Mesendoderm (in vitro differentiated cells): ENCODE measurements around the gene VSTM2L.

ENCODE experiments used
- DNase-seq: peaks from one replicate; pipeline ENCODE4 v3.0.0; 2013
- H2AK5ac ChIP-seq: 2 replicates; pipeline ENCODE4 v1.6.1; 2013; ENCODE audit warnings: low read length, inconsistent platforms
- H2BK120ac ChIP-seq: 2 replicates; pipeline ENCODE4 v1.6.1; 2013; ENCODE audit warnings: low read depth, mild to moderate bottlenecking, low read length, moderate library complexity, mixed read lengths
- H2BK15ac ChIP-seq: replicated peaks from 2 replicates; pipeline ENCODE4 v1.6.1; 2013; ENCODE audit warnings: low read depth, mild to moderate bottlenecking, moderate library complexity
- H2BK5ac ChIP-seq: 2 replicates; pipeline ENCODE4 v1.6.1; 2013; ENCODE audit warnings: low read length, inconsistent platforms
- H3K18ac ChIP-seq: 2 replicates; pipeline ENCODE4 v1.6.1; 2013; ENCODE audit warnings: mild to moderate bottlenecking, low read length, mixed read lengths
- H3K23ac ChIP-seq: one replicate; pipeline ENCODE4 v1.6.1; 2013; ENCODE audit warnings: low read length
- H3K27ac ChIP-seq: 2 replicates; pipeline ENCODE4 v1.5.1; 2013; ENCODE audit warnings: low read depth, mild to moderate bottlenecking, inconsistent platforms, low read length, moderate library complexity
- H3K27me3 ChIP-seq: 2 replicates; pipeline ENCODE4 v1.6.1; 2013; ENCODE audit warnings: low read length, control low read depth, mild to moderate bottlenecking, inconsistent platforms; ENCODE audit not compliant: insufficient read depth, poor library complexity
- H3K36me3 ChIP-seq: 2 replicates; pipeline ENCODE4 v1.6.1; 2013; ENCODE audit warnings: low read length, inconsistent platforms; ENCODE audit not compliant: control insufficient read depth, insufficient read depth
- H3K4ac ChIP-seq: one replicate; pipeline ENCODE4 v1.6.1; 2013; ENCODE audit warnings: low read depth, mild to moderate bottlenecking, low read length, moderate library complexity
- H3K4me1 ChIP-seq: 2 replicates; pipeline ENCODE4 v1.6.1; 2013; ENCODE audit warnings: low read depth, low read length, inconsistent platforms; ENCODE audit not compliant: control insufficient read depth
- H3K4me2 ChIP-seq: 2 replicates; pipeline ENCODE4 v1.6.1; 2013; ENCODE audit warnings: low read length
- H3K4me3 ChIP-seq: 2 replicates; pipeline ENCODE4 v1.5.1; 2013; ENCODE audit warnings: mild to moderate bottlenecking, low read length
- H3K56ac ChIP-seq: one replicate; pipeline ENCODE4 v1.6.1; 2013; ENCODE audit warnings: low read length
- H3K79me1 ChIP-seq: 2 replicates; pipeline ENCODE4 v1.6.1; 2013; ENCODE audit warnings: low read length, inconsistent platforms
- H3K79me2 ChIP-seq: 2 replicates; pipeline ENCODE4 v1.6.1; 2013; ENCODE audit warnings: mild to moderate bottlenecking, low read length; ENCODE audit not compliant: control insufficient read depth, insufficient read depth
- H3K9ac ChIP-seq: 2 replicates; pipeline ENCODE4 v1.6.1; 2013; ENCODE audit warnings: low read length, inconsistent platforms
- H4K5ac ChIP-seq: one replicate; pipeline ENCODE4 v1.6.1; 2013; ENCODE audit warnings: low read length
- H4K8ac ChIP-seq: one replicate; pipeline ENCODE4 v1.6.1; 2013; ENCODE audit warnings: low read depth, mild to moderate bottlenecking, control low read depth, low read length, moderate library complexity
- WGBS: extraction: QIAGEN DNeasy Blood & Tissue Kit; methylation state at CpG from one replicate; pipeline ENCODE4 v1.1.7; 2013; ENCODE audit warnings: low lambda C conversion rate, missing lambda C conversion rate; ENCODE audit not compliant: insufficient coverage; ENCODE audit errors: extremely low coverage; 5-methylcytosine and 5-hydroxymethylcytosine counted together

VSTM2L gene

GRCh38 chr20:37976887-37977286 is 74.0 kb downstream of the VSTM2L start:
- no peaks in the 10 kb centered on the region for H3K4me1 ChIP-seq
- H3K18ac ChIP-seq = no peak overlapping the region
- no CpG with 5 or more reads among the region's 10 CpGs for WGBS
- no peaks in the 10 kb centered on the region for H3K36me3 ChIP-seq
- peak overlapping the region; percentile 20 for H3K9ac ChIP-seq
- H3K4ac ChIP-seq = no peak overlapping the region
- no peak overlapping the region for H3K4me2 ChIP-seq
- no peak overlapping the region for H2AK5ac ChIP-seq
- H2BK120ac ChIP-seq = no peak overlapping the region
- no peak overlapping the region for H3K27ac ChIP-seq
- no peaks in the 10 kb centered on the region for H3K79me2 ChIP-seq
- H4K8ac ChIP-seq = no peak overlapping the region
- no peak overlapping the region for H4K5ac ChIP-seq
- H3K23ac ChIP-seq = no peak overlapping the region
- no peaks in the 10 kb centered on the region for H3K27me3 ChIP-seq
- H3K4me3 ChIP-seq = no peak overlapping the region
- H3K56ac ChIP-seq = no peak overlapping the region
- no peaks in the 10 kb centered on the region for H3K79me1 ChIP-seq
- no peak overlapping the region for H2BK5ac ChIP-seq
- H2BK15ac ChIP-seq = no peak overlapping the region
- peak; percentile 16 for DNase-seq

GRCh38 chr20:37977338-37977737 is 74.4 kb downstream of the VSTM2L start:
- H2AK5ac ChIP-seq = no peak overlapping the region
- H3K27me3 ChIP-seq = no peaks in the 10 kb centered on the region
- H4K8ac ChIP-seq = no peak overlapping the region
- H3K36me3 ChIP-seq = no peaks in the 10 kb centered on the region
- no peak overlapping the region for H2BK120ac ChIP-seq
- H3K56ac ChIP-seq = no peak overlapping the region
- H3K79me2 ChIP-seq = no peaks in the 10 kb centered on the region
- no peak overlapping the region for H2BK15ac ChIP-seq
- no CpG with 5 or more reads among the region's 12 CpGs for WGBS
- no peak overlapping the region for H3K23ac ChIP-seq
- H3K4me2 ChIP-seq = no peak overlapping the region
- DNase-seq = no peak
- no peak overlapping the region for H3K18ac ChIP-seq
- no peak overlapping the region for H3K27ac ChIP-seq
- H3K9ac ChIP-seq = no peak overlapping the region
- H3K79me1 ChIP-seq = no peaks in the 10 kb centered on the region
- no peak overlapping the region for H2BK5ac ChIP-seq
- no peaks in the 10 kb centered on the region for H3K4me1 ChIP-seq
- H4K5ac ChIP-seq = no peak overlapping the region
- H3K4me3 ChIP-seq = no peak overlapping the region
- H3K4ac ChIP-seq = no peak overlapping the region

GRCh38 chr20:37977786-37978185 is 74.9 kb downstream of the VSTM2L start:
- Histone ChIP-seq H2BK120ac (no peak overlapping the region), H3K79me1 (no peaks in the 10 kb centered on the region), H3K56ac (no peak overlapping the region), H4K8ac (no peak overlapping the region), H2BK5ac (no peak overlapping the region), H3K4me3 (no peak overlapping the region), H3K9ac (no peak overlapping the region), H2AK5ac (no peak overlapping the region), H4K5ac (no peak overlapping the region), H3K4me1 (no peaks in the 10 kb centered on the region), H3K4me2 (no peak overlapping the region), H2BK15ac (no peak overlapping the region), H3K23ac (no peak overlapping the region), H3K36me3 (no peaks in the 10 kb centered on the region), H3K18ac (no peak overlapping the region), H3K4ac (no peak overlapping the region), H3K27me3 (no peaks in the 10 kb centered on the region), H3K79me2 (no peaks in the 10 kb centered on the region), H3K27ac (no peak overlapping the region)
- DNase-seq = no peak
- no CpG with 5 or more reads among the region's 6 CpGs for whole genome bisulfite sequencing

- Histone ChIP-seq H2BK5ac (no peak overlapping the region), H3K23ac (no peak overlapping the region), H3K79me1 (no peaks in the 10 kb centered on the region), H3K18ac (no peak overlapping the region), H2BK120ac (no peak overlapping the region), H3K27me3 (no peaks in the 10 kb centered on the region), H4K8ac (no peak overlapping the region), H3K4me1 (no peaks in the 10 kb centered on the region), H3K27ac (no peak overlapping the region), H3K4me3 (no peak overlapping the region), H2BK15ac (no peak overlapping the region), H3K9ac (no peak overlapping the region), H3K4me2 (no peak overlapping the region), H2AK5ac (no peak overlapping the region), H3K36me3 (no peaks in the 10 kb centered on the region), H3K4ac (no peak overlapping the region), H3K56ac (no peak overlapping the region), H4K5ac (no peak overlapping the region), H3K79me2 (no peaks in the 10 kb centered on the region)
- WGBS = no CpG with 5 or more reads among the region's 16 CpGs
- DNase-seq = no peak
Measured at GRCh38 chr20:37979021-37979985, 76.4 kb downstream of the VSTM2L start.

GRCh38 chr20:37980383-37980782 is 77.5 kb downstream of the VSTM2L start:
- Histone ChIP-seq H2BK15ac (no peak overlapping the region), H3K27ac (no peak overlapping the region)

More at GRCh38 chr20:37980383-37980782, 77.5 kb downstream of the VSTM2L start:
- Histone ChIP-seq H3K27me3 (no peaks in the 10 kb centered on the region), H3K23ac (no peak overlapping the region), H3K4ac (no peak overlapping the region), H3K79me2 (no peaks in the 10 kb centered on the region), H3K18ac (no peak overlapping the region), H2BK120ac (no peak overlapping the region), H4K8ac (no peak overlapping the region), H3K79me1 (no peaks in the 10 kb centered on the region), H2AK5ac (no peak overlapping the region), H3K4me2 (no peak overlapping the region), H3K4me3 (no peak overlapping the region), H3K56ac (no peak overlapping the region), H4K5ac (no peak overlapping the region), H2BK5ac (no peak overlapping the region), H3K36me3 (no peaks in the 10 kb centered on the region), H3K9ac (no peak overlapping the region), H3K4me1 (no peaks in the 10 kb centered on the region)
- no peak for DNase-seq
- no CpG with 5 or more reads among the region's 8 CpGs for WGBS
